NCI-H187 (cell line): ENCODE results near the gene IFNL4.
"Not testable (repeated sequence)": the region's sequence is repeated elsewhere in the genome, so short reads cannot be mapped to it uniquely, and the experiment has no call there.

Experiments
- DNase-seq, 2 experiments: peaks; one replicate each; lab custom pipeline; 2025; lab: John Stamatoyannopoulos, UW

IFNL4 gene

DNA sequence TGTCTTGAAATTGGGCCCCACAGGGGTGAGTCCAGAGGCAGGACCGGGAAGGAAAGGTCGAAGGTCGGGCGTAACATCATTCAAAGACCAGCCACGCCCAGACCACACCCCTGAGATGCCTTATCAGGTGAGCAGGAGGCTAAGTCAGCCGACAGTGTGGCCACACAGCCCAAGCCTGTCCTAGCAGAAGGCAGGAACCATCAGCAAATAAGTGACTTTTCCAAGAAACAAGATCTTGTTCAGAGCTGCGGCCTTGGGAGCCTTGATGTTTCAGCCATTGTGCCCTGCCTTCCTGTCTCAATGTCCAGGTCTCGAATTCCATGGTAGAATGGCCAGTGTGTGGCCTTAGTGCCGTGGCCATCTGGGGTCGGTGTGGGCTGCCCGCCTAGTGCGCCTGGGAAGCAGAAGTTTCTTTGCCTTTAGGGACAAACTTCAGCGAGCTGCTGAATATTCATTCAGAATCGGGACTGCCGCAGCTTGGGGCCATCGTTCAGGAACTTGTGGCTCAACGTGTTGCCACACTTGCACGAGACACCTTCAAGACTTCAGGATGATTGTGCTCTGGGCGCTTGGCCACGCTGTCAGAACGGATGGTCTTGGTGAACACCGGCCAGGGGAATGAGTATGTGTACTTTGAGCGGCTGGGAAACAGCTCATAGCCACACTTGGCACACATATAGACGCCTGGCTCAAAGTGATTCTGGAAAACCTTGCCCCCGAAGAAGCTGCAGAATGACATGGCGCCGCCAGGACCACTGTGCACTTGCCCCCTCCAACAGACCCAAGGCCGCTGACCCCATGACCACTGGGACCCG, 6.1 kb upstream of the IFNL4 start:
- DNase-seq, result no peak

DNA sequence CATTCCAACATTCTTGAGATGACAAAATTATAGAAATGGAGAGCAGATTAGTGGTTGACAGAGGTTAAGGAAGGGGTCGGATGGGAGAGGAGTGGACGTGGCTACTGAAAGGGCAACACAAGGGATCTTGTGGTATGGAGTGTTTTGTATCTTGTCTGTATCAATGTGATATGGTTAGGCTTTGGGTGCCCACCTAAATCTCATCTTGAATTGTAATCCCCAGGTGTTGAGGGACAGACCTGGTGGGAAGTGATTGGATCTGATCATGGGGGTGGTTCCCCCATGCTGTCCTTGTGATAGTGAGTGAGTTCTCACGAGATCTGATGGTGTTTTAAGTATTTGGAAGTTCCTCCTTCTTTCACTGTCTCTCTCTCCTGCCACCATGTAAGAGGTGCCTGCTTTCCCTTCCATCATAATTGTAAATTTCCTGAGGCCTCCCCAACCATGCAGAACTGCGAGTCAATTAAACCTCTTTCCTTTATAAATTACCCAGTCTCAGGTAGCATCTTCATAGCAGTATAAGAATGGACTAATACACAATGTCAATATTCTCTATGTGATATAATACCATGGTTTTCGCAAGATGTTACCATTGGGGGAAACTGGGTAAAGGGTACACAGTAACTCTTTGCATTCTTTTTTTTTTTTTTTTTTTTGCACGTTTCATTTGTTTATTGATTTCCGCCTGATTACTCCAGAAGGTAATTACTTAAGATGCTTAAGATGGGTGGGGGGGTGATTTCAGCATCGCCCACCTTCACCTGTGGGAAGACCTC, 4.9 kb upstream of the IFNL4 start:
- DNase-seq, result no peak

DNA sequence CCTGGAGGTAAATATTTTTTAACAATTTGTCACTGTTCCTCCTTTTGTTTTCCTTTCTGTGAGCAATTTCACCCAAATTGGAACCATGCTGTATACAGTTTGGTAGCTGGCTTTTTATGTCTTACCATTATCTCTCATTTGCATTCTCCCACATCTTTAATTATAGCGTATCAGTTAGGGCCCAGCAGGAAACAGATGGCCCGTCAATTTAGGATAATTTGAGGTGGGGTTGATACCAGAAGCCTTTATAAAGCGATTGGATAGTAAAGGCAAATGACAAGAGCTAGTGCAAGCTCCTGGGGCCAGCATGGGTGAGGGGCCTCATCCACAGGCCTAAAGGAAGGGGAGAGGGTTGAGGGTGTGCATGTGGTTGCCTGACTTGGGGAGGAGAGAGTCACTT, 3.8 kb upstream of the IFNL4 start:
- DNase-seq, result no peak

DNA sequence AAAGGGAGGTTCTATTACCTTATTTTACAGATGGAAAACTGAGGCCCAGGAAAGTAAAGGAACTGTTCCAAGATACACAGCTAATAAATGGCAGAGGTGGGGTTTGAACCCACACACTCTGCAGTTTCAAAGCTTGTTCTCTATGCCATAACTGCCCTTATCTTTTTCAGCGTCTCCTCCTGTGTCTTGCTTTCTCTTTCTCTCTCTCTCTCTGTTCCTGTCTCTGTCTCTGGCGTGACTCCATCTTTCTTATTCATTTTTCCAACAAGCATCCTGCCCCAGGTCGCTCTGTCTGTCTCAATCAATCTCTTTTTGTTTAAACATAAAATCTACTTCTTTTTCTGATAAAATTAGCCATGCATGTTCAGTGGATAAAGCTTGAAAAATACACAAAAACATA, 3.2 kb upstream of the IFNL4 start:
- no peak for DNase-seq

DNA sequence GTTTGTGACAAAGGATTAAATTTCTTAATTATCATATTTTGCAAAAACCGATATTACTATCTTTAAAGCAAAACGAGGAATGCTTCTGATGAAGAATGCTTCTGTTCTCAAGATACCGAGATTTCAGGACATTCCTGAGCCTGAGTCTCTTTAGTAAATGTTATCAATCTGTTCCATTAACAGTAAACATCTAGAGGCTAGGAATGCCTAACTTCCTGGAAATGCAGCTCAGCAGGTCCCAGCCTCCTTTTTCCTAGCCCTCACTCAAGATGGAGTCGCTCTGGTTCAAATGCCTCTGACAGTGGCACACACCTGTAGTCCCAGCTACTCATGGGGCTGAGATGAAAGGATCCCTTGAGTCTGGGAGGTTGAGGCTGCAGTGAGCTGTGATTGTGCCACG, 2.4 kb upstream of the IFNL4 start:
- no peak for DNase-seq

DNA sequence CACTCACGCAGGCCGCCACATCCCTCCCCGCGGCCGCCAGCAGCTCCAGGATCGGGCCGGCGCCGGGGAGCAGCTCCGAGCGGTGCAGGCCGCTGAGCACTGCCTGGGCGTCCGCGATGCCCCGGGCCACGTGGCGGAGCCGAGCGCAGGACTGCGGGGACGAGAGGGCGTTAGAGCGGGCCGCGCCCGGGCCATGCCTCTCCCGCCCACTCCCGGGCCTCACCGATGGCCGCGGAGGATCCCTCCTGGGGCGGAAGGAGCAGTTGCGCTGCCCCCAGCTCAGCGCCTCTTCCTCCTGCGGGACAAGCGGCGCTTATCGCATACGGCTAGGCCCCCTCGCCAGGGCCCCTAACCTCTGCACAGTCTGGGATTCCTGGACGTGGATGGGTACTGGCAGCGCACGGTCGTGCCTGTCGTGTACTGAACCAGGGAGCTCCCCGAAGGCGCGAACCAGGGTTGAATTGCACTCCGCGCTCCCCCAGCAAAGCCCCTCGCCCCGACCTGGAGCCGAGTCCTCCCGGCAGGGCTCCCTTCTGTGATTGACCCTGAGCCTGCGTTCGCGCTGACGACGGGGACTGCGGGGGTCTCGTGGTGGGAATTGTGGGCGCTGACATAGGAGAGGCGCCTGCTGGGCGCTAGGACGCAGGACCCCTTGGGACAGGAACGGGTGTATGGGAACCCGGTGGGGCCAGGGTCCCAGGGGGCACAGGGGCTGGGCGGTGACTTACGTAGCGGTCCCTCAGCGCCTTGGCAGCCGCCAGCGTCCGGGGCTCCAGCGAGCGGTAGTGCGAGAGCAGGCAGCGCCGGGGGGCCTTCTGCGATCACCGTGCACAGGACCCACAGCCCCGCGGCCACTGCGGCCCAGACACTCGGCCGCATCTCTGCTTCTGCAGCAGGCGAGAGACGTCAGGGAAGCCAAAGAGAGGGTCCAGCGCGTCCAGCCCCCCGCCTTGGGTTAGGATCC, 673 bp downstream of the IFNL4 start:
- DNase-seq, result no peak

DNA sequence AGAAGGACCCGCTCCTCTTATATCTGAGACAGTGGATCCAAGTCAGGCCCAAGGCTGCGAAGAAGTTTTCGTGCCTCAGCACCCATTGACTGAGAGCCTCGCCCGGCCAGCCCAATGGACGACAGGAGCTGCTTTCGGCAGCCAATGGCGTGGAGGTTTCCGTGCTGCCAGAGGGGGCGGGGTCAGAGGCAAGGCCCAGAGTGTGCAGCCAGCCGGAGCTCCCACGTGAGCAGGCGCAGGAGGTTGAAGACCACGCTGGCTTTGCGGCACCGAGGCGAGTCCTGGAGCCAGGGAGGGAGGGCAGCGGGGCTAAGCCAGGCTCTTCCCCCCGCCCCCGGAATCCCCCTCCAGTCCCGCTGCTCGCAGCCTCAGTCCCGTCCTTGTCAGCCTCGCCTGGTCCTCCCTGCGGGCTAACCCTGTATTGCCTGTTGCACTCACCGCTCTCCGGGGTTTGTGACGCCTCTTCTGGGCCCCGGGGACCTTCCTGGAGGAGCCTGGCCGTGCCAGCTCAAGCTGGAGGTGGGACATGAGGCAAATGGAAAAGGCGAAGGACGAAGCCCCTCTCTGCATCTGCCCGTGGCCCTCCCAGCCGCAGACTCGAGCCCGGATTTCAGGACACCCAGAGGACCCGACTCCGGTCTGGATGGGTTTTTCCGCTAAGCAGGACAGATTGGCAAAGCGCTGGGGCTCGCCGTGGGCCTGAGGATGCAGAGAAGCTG, 1.5 kb downstream of the IFNL4 start:
- DNase-seq, result no peak

DNA sequence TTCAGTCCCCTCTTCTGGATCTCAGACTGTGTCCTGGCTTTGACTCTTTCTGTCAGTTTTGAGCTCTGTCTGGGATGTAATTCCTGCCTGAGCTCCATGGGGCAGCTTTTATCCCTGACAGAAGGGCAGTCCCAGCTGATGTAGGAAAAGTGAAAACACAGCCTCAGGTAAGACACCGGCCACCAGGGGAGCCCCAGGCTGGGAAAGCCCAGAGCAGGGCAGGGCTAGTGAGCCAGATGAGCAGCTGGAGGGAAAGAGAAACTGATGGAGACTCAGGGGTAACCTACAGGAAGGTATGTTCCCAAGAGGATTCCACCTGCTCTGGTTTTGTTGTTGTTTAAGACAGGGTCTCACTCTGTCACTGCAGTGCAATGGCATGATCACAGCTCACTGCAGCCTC, 3.5 kb downstream of the IFNL4 start:
- DNase-seq, result not testable (repeated sequence)

DNA sequence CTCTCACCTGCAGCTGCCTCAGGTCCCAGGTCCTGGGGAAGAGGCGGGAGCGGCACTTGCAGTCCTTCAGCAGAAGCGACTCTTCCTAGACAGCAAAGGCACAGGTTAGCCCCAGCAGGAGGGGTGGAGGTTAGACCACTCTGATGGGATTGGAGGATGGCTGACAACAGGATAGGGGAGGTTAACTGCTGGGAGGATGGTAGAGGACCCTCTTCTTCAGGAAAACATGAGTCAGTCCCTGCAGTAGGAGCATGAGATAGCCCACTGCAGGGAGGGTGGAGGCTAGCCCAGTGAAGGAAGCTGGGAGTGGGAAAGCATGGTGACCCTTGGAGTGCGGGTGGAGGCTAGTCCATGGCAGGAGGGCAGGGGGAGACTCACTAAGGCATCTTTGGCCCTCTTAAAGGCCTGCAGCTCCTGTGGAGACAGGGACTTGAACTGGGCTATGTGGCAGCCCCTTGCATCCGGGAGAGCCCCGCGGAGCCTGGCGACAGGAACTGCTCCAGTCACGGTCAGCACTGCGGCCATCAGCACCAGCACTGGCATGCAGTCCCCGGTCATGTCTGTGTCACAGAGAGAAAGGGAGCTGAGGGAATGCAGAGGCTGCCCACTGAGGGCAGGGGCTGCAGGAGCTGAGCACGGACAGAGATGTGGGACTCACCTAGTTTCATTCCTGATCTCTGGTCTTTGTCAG, 4.1 kb downstream of the IFNL4 start, which contains the start of gene IFNL3:
TSS of gene IFNL3 (minus strand) at position 597 of the 691 bp plus-strand sequence. CDS start at position 558, 39 bp downstream.
- not testable (repeated sequence) for DNase-seq

DNA sequence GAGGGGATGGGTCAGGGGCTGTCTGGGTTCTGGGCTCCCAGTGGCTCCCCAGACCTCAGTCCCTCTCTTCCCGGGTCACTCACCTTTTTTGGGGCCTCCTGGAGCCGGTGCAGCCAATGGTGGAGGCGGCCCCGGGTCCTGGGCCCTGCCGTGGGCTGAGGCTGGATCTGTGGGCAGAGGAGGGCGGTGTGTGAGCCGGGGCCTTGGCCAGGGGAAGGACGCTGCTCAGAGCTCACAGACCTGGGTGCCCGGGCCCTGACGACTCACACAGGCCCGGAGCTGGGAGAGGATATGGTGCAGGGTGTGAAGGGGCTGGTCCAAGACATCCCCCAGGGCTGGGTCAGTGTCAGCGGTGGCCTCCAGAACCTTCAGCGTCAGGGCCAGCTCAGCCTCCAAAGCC, 4.9 kb downstream of the IFNL4 start:
- not testable (repeated sequence) for DNase-seq

DNA sequence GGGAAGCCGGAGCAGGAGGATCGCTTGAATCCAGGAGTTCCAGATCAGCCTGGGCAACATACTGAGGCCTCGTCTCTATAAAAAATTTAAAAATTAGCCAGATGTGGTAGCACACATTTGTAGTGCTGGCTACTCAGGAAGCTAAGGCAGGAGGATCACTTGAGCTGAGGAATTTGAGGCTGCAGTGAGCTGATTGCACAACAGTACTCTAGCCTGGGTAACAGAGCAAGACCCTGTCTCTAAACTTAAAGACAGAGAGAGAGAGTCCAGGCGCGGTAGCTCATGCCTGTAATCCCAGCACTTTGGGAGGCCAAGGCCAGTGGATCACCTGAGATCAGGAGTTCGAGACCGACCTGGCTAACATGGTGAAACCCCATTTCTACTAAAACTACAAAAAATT, 8.2 kb downstream of the IFNL4 start:
- DNase-seq, result no peak

DNA sequence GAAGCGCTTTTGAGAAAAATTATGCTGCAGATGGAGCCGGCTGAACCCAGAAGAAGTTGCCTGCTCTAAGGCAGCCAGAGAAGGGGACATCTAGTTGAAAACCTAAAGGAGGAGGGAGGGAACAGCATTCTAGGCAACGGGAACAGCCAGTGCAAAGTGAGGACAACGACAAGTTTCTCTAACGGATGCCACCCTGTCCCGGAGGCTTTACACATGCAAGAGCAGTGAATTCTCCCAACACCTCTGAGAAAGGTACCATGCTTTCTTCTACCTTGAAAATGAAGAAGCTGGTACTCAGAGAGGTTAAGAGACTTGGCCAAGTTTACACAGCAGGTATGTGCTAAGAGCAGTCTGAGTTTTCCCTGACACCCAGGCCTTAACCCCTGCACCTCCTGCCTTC, 9.7 kb downstream of the IFNL4 start:
- no peak for DNase-seq

DNA sequence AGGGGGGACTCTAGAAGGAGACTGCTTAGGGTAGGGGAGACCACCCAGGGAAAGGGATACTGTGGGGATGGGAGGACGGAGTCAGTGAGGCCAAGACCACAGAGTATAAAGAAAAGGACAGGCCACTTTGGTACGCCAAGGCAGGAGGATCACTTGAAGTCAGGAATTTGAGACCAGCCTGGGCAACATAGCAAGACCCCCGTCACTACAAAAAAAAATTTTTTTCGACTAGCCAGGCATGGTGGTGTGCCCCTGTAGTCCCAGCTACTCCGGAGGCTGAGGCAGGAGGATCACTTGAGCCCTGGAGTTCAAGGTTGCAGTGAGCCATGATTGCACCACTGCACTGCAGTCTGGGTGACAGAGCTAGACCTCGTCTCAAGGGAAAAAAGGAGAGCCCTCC, 10.4 kb downstream of the IFNL4 start:
- DNase-seq, result no peak

DNA sequence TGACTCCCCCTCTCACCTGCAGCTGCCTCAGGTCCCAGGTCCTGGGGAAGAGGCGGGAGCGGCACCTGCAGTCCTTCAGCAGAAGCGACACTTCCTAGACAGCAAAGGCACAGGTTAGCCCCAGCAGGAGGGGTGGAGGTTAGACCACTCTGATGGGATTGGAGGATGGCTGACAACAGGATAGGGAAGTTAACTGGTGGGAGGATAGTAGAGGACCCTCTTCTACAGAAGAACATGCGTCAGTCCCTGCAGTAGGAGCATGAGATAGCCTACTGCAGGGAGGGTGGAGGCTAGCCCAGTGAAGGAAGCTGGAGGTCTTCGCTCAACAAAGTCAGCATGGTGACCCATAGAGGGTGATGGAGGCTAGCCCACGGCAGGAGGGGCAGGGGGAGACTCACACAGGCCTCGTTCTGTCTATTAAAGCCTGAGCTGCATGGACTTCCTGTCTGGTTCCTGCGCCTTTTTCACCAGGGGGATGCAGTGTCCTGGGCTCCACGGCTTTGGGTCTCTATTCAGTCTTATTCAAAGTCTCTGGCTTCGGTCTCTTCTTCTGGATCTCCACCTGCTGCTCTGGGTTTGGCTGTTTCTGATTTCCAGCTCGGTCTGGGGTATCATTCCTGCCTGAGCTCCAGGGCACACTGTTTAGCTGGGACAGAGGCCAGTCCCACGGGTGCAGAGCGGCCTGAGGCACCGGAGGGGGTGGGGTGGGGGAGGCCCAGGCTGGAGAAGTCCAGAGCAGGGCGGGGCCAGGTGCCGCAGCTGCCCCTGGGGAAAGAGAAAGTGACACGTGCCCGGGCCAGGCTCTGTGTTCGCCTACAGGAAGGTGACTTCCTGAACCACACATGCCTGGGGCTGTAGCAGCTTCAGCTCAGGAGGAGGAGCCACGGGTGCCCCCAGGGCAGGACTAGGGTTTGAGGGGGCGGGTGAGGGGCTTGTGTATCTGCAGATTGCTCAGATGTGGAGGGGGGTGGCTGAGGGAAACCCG, 11.2 kb downstream of the IFNL4 start:
- no peak for DNase-seq

DNA sequence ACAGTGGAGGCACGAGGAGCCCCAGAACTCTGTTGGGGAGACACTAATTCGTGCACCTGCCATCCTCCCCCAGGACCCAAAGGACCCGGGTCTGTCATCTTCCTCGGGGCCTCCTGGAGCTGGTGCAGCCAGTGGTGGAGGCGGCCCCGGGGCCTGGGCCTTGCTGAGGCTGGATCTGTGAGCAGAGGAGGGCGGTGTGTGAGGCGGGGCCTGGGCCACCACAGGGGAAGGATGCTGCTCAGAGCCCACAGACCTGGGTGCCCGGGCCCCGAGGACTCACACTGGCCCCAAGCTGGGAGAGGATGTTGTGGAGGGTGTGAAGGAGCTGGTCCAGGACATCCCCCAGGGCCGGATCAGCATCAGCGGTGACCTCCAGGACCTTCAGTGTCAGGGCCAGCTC, 12.1 kb downstream of the IFNL4 start:
- no peak for DNase-seq

DNA sequence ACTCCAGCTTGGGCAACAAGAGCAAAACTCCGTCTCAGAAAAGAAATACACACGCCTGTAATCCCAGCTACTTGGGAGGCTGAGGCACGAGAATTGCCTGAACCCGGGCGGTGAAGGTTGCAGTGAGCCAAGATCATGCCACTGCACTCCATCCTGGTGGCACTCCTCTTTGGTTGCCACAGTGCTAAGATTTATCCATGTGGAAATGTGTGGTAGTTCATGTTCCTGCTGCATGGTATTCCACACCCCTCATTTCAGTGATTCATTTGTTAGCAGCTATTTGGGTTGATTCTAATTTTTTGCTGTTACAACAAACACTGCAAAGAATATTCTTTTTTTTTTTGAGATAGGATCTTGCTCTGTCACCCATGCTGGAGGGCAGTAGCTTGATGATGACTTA, 15.9 kb downstream of the IFNL4 start:
- DNase-seq, result no peak

DNA sequence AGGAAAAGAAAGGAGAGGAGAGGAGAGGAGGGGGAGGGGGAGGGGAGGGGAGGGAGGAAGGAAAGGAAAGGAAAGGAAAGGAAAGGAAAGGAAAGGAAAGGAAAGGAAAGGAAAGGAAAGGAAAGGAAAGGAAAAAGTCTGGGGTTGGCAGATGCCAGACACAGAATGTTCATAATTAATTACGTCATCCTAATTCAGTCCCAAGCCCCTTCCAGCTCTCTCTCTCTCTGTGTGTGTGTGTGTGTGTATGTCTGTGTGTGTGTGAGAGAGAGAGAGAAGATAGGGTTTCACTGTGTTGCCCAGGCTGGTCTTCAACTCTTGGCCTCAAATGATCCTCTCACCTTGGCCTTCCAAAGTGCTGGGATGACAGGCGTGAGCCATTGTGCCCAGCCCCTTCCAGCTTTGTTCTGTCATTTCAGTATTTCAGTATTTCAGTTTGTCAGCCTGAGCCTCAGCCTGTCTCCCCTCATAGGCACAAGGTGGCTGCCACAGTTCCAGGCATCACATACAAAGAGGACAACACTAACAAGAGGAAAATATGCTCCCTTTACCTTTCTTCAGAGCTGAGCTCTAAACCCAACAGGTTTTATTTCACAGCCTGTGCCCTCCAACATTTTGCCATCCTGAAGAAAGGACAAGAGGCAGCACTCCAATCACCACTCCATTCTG, 18.4 kb downstream of the IFNL4 start:
- no peak for DNase-seq

DNA sequence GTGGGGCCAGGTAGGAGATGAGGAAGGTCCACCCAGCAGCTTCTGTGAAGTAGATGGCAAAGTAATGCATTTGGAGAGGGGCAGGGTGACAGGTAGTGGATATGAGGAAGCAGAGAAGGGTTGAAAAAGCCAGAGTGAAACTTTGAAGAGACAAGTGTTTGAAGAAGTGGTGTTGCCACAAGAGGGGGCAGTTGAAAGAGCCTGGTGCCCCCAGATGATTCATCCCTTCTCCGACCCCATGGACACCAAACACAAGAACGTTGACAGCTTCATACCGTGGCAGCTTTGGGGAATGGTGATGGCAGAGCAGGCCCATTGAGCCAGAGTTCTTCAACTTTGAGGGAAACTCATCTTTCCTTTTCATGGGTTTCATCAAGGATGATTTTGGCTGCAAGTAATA, 23.7 kb downstream of the IFNL4 start:
- DNase-seq, result no peak

DNA sequence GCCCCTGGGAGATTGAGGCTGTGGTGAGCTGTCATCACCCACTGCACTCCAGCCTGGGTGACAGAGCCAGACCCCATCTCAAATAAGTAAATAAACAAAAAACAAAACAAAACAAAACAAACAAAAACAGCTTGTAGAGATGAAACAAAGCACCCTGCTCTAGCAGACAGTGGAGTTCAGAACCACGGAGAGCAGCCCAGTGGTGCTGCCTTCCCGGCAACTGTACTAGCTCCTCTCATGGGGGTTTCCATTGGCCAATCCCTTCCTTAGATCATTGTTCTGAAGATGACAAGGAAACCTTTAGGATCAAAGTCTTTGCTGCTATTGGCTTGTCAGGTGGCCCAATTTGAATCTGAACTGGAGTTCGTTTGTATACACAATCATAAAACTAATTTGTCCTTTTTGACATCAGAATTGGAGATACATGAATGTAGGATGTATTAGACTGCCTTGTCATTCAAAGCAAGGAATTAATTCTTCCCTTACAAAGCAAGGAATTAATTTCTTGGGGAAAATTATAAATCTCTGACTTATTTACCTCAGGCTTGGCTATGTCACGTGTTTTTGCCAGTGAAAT, 24.9 kb downstream of the IFNL4 start:
- no peak for DNase-seq
